HEK293 (cell line): ENCODE data around the gene SETD9.

Experiments used
- BCL11A ChIP-seq: fragments of 450-650 bp; formaldehyde crosslinking; IDR thresholded peaks from 2 replicates; pipeline ENCODE4 v1.5.1; 2016; ENCODE audit warnings: low read depth, missing biosample characterization, missing genetic modification characterization
- KLF10 ChIP-seq: fragments of 450-650 bp; IDR thresholded peaks from 2 replicates; pipeline ENCODE4 v1.5.1; 2018; ENCODE audit warnings: missing biosample characterization, mild to moderate bottlenecking, missing genetic modification characterization
- SALL2 ChIP-seq: fragments of 450-650 bp; formaldehyde crosslinking; IDR thresholded peaks from 2 replicates; pipeline ENCODE4 v1.5.0; 2017; ENCODE audit warnings: missing biosample characterization, mild to moderate bottlenecking, missing genetic modification characterization, borderline replicate concordance
- SP3 ChIP-seq: fragments of 450-650 bp; formaldehyde crosslinking; IDR thresholded peaks from 2 replicates; pipeline ENCODE4 v1.5.1; 2016; ENCODE audit warnings: missing biosample characterization, missing genetic modification characterization
- TCF7L2 ChIP-seq: IDR thresholded peaks from 2 replicates; pipeline ENCODE4 v1.6.1; 2011; ENCODE audit warnings: low read depth, mild to moderate bottlenecking, inconsistent platforms, low read length, moderate library complexity, borderline replicate concordance
- ZBTB17 ChIP-seq: fragments of 450-650 bp; formaldehyde crosslinking; IDR thresholded peaks from 2 replicates; pipeline ENCODE4 v1.5.1; 2016; ENCODE audit warnings: missing biosample characterization, missing genetic modification characterization
- ZNF10 ChIP-seq: fragments of 450-650 bp; formaldehyde crosslinking; IDR thresholded peaks from 2 replicates; pipeline ENCODE4 v1.5.1; 2017; ENCODE audit warnings: missing biosample characterization, missing genetic modification characterization
- ZNF211 ChIP-seq: fragments of 450-650 bp; formaldehyde crosslinking; IDR thresholded peaks from 2 replicates; pipeline ENCODE4 v1.5.1; 2016; ENCODE audit warnings: low read depth, missing biosample characterization, missing genetic modification characterization
- ZNF239 ChIP-seq: fragments of 450-650 bp; formaldehyde crosslinking; IDR thresholded peaks from 2 replicates; pipeline ENCODE4 v1.5.1; 2016; ENCODE audit warnings: missing biosample characterization, missing genetic modification characterization
- ZNF544 ChIP-seq: fragments of 450-650 bp; formaldehyde crosslinking; IDR thresholded peaks from 2 replicates; pipeline ENCODE4 v1.5.0; 2017; ENCODE audit warnings: missing biosample characterization, missing genetic modification characterization
- ZNF561 ChIP-seq: fragments of 450-650 bp; IDR thresholded peaks from 2 replicates; pipeline ENCODE4 v1.5.1; 2018; ENCODE audit warnings: missing biosample characterization, missing genetic modification characterization, borderline replicate concordance
- ZNF600 ChIP-seq: fragments of 450-650 bp; formaldehyde crosslinking; IDR thresholded peaks from 2 replicates; pipeline ENCODE4 v1.5.1; 2016; ENCODE audit warnings: missing biosample characterization, missing genetic modification characterization
- ZNF792 ChIP-seq: fragments of 450-650 bp; formaldehyde crosslinking; IDR thresholded peaks from 2 replicates; pipeline ENCODE4 v1.5.1; 2016; ENCODE audit warnings: missing biosample characterization, missing genetic modification characterization
- ZNF830 ChIP-seq: fragments of 450-650 bp; IDR thresholded peaks from 2 replicates; pipeline ENCODE4 v1.5.0; 2018; ENCODE audit warnings: missing biosample characterization, missing genetic modification characterization, low read depth, mild to moderate bottlenecking, moderate library complexity
- ZXDB ChIP-seq: fragments of 450-650 bp; formaldehyde crosslinking; IDR thresholded peaks from 2 replicates; pipeline ENCODE4 v1.5.1; 2016; ENCODE audit warnings: missing biosample characterization, missing genetic modification characterization
- TF ChIP-seq, protein P1 (sequence below): fragments of 450-650 bp; formaldehyde crosslinking; IDR thresholded peaks from 2 replicates; pipeline ENCODE4 v1.5.1; 2016; ENCODE audit warnings: missing biosample characterization, missing genetic modification characterization
- TF ChIP-seq, protein P2 (sequence below): fragments of 450-650 bp; formaldehyde crosslinking; IDR thresholded peaks from 2 replicates; pipeline ENCODE4 v1.5.1; 2016; ENCODE audit warnings: missing biosample characterization, missing genetic modification characterization
- TF ChIP-seq, protein P3 (sequence below): fragments of 450-650 bp; formaldehyde crosslinking; IDR thresholded peaks from 2 replicates; pipeline ENCODE4 v1.5.1; 2016; ENCODE audit warnings: missing biosample characterization, missing genetic modification characterization
- TF ChIP-seq, protein P4 (sequence below): fragments of 450-650 bp; formaldehyde crosslinking; IDR thresholded peaks from 2 replicates; pipeline ENCODE4 v1.5.1; 2017; ENCODE audit warnings: missing biosample characterization, missing genetic modification characterization
- TF ChIP-seq, protein P5 (sequence below): fragments of 450-650 bp; formaldehyde crosslinking; IDR thresholded peaks from 2 replicates; pipeline ENCODE4 v1.5.1; 2016; ENCODE audit warnings: missing biosample characterization, missing genetic modification characterization
- TF ChIP-seq, protein P6 (sequence below): fragments of 450-650 bp; formaldehyde crosslinking; optimal IDR thresholded peaks from 2 replicates; pipeline ENCODE3; 2016; ENCODE audit warnings: missing biosample characterization, mild to moderate bottlenecking, missing genetic modification characterization
- TF ChIP-seq, protein P7 (sequence below): fragments of 450-650 bp; formaldehyde crosslinking; conservative IDR thresholded peaks from 2 replicates; pipeline ENCODE4 v1.5.1; 2016; ENCODE audit warnings: low read depth, missing biosample characterization, missing genetic modification characterization

Gene SETD9

DNA sequence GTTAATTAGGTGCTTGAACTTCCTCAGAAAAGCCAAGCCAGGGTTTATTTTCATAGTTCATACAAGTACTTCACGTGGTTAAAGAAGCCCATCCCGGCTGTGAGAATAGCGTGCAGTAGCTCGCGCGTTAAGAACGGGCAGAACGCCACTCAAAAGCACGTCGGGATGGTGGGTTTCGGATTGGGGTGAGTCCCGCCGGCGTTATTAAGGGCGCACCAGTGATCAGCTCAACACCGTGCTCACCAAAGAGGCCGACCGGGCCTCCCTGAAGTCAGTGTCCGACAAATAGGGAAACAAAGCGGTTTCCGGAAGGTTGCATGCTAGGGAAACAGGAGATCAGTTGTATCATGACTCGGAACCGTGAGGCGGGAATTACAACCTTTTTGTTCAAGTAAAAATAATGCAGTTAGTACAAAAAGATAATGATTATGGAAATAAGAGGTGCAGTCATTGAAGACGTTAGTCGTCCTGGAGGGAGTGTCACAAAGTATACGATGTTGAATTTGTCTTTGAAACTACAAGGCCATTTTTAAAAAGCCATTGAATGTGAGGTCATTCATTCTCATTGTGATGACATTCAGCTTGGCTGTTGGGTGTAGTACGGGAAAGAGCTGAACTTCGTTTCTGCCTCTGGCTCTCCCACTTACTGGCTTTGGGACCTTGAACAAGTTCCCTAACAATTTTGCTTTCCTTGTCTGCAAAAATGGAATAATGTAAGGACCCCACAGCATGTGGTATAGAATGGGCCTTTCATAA lies 992 bp downstream of the SETD9 start (continued):
- no peak for TF ChIP-seq TCF7L2
- no peak for TF ChIP-seq ZNF10
- TF ChIP-seq ZNF600 (tag by site-specific recombination): peak; percentile 77
- TF ChIP-seq ZNF792 (tag by site-specific recombination): no peak
- TF ChIP-seq ZNF211: no peak
- 0 out of 2 replicates have a peak, but pooled peaks have one; percentile 45 for TF ChIP-seq ZBTB17 (tag by site-specific recombination)
- TF ChIP-seq ZNF544: no peak
- no peak for TF ChIP-seq BCL11A (tag by site-specific recombination)
- TF ChIP-seq, protein P1, sequence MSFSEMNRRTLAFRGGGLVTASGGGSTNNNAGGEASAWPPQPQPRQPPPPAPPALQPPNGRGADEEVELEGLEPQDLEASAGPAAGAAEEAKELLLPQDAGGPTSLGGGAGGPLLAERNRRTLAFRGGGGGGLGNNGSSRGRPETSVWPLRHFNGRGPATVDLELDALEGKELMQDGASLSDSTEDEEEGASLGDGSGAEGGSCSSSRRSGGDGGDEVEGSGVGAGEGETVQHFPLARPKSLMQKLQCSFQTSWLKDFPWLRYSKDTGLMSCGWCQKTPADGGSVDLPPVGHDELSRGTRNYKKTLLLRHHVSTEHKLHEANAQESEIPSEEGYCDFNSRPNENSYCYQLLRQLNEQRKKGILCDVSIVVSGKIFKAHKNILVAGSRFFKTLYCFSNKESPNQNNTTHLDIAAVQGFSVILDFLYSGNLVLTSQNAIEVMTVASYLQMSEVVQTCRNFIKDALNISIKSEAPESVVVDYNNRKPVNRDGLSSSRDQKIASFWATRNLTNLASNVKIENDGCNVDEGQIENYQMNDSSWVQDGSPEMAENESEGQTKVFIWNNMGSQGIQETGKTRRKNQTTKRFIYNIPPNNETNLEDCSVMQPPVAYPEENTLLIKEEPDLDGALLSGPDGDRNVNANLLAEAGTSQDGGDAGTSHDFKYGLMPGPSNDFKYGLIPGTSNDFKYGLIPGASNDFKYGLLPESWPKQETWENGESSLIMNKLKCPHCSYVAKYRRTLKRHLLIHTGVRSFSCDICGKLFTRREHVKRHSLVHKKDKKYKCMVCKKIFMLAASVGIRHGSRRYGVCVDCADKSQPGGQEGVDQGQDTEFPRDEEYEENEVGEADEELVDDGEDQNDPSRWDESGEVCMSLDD: no peak
- TF ChIP-seq, protein P2, sequence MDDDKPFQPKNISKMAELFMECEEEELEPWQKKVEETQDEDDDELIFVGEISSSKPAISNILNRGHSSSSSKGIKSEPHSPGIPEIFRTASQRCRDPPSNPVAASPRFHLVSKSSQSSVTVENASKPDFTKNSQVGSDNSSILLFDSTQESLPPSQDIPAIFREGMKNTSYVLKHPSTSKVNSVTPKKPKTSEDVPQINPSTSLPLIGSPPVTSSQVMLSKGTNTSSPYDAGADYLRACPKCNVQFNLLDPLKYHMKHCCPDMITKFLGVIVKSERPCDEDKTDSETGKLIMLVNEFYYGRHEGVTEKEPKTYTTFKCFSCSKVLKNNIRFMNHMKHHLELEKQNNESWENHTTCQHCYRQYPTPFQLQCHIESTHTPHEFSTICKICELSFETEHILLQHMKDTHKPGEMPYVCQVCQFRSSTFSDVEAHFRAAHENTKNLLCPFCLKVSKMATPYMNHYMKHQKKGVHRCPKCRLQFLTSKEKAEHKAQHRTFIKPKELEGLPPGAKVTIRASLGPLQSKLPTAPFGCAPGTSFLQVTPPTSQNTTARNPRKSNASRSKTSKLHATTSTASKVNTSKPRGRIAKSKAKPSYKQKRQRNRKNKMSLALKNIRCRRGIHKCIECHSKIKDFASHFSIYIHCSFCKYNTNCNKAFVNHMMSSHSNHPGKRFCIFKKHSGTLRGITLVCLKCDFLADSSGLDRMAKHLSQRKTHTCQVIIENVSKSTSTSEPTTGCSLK: no peak
- TF ChIP-seq ZNF561: peak; percentile 10; the same call in 1 of the 2 replicates
- peak; percentile 14 for TF ChIP-seq ZXDB (tag by site-specific recombination)
- no peak for TF ChIP-seq SALL2 (tag by site-specific recombination)
- TF ChIP-seq ZNF239: no peak
- TF ChIP-seq, protein P3, sequence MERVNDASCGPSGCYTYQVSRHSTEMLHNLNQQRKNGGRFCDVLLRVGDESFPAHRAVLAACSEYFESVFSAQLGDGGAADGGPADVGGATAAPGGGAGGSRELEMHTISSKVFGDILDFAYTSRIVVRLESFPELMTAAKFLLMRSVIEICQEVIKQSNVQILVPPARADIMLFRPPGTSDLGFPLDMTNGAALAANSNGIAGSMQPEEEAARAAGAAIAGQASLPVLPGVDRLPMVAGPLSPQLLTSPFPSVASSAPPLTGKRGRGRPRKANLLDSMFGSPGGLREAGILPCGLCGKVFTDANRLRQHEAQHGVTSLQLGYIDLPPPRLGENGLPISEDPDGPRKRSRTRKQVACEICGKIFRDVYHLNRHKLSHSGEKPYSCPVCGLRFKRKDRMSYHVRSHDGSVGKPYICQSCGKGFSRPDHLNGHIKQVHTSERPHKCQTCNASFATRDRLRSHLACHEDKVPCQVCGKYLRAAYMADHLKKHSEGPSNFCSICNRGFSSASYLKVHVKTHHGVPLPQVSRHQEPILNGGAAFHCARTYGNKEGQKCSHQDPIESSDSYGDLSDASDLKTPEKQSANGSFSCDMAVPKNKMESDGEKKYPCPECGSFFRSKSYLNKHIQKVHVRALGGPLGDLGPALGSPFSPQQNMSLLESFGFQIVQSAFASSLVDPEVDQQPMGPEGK (tag by site-specific recombination): no peak
- TF ChIP-seq, protein P4, sequence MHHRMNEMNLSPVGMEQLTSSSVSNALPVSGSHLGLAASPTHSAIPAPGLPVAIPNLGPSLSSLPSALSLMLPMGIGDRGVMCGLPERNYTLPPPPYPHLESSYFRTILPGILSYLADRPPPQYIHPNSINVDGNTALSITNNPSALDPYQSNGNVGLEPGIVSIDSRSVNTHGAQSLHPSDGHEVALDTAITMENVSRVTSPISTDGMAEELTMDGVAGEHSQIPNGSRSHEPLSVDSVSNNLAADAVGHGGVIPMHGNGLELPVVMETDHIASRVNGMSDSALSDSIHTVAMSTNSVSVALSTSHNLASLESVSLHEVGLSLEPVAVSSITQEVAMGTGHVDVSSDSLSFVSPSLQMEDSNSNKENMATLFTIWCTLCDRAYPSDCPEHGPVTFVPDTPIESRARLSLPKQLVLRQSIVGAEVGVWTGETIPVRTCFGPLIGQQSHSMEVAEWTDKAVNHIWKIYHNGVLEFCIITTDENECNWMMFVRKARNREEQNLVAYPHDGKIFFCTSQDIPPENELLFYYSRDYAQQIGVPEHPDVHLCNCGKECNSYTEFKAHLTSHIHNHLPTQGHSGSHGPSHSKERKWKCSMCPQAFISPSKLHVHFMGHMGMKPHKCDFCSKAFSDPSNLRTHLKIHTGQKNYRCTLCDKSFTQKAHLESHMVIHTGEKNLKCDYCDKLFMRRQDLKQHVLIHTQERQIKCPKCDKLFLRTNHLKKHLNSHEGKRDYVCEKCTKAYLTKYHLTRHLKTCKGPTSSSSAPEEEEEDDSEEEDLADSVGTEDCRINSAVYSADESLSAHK (tag by site-specific recombination): no peak
- TF ChIP-seq KLF10 (tag by site-specific recombination): peak; percentile 4
- TF ChIP-seq, protein P5, sequence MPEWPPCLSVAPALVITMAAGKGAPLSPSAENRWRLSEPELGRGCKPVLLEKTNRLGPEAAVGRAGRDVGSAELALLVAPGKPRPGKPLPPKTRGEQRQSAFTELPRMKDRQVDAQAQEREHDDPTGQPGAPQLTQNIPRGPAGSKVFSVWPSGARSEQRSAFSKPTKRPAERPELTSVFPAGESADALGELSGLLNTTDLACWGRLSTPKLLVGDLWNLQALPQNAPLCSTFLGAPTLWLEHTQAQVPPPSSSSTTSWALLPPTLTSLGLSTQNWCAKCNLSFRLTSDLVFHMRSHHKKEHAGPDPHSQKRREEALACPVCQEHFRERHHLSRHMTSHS (tag by site-specific recombination): no peak
- no peak for TF ChIP-seq ZNF830
- TF ChIP-seq, protein P6, sequence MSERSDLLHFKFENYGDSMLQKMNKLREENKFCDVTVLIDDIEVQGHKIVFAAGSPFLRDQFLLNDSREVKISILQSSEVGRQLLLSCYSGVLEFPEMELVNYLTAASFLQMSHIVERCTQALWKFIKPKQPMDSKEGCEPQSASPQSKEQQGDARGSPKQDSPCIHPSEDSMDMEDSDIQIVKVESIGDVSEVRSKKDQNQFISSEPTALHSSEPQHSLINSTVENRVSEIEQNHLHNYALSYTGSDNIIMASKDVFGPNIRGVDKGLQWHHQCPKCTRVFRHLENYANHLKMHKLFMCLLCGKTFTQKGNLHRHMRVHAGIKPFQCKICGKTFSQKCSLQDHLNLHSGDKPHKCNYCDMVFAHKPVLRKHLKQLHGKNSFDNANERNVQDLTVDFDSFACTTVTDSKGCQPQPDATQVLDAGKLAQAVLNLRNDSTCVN (tag by site-specific recombination): no peak
- TF ChIP-seq SP3 (tag by site-specific recombination): no peak
- TF ChIP-seq, protein P7, sequence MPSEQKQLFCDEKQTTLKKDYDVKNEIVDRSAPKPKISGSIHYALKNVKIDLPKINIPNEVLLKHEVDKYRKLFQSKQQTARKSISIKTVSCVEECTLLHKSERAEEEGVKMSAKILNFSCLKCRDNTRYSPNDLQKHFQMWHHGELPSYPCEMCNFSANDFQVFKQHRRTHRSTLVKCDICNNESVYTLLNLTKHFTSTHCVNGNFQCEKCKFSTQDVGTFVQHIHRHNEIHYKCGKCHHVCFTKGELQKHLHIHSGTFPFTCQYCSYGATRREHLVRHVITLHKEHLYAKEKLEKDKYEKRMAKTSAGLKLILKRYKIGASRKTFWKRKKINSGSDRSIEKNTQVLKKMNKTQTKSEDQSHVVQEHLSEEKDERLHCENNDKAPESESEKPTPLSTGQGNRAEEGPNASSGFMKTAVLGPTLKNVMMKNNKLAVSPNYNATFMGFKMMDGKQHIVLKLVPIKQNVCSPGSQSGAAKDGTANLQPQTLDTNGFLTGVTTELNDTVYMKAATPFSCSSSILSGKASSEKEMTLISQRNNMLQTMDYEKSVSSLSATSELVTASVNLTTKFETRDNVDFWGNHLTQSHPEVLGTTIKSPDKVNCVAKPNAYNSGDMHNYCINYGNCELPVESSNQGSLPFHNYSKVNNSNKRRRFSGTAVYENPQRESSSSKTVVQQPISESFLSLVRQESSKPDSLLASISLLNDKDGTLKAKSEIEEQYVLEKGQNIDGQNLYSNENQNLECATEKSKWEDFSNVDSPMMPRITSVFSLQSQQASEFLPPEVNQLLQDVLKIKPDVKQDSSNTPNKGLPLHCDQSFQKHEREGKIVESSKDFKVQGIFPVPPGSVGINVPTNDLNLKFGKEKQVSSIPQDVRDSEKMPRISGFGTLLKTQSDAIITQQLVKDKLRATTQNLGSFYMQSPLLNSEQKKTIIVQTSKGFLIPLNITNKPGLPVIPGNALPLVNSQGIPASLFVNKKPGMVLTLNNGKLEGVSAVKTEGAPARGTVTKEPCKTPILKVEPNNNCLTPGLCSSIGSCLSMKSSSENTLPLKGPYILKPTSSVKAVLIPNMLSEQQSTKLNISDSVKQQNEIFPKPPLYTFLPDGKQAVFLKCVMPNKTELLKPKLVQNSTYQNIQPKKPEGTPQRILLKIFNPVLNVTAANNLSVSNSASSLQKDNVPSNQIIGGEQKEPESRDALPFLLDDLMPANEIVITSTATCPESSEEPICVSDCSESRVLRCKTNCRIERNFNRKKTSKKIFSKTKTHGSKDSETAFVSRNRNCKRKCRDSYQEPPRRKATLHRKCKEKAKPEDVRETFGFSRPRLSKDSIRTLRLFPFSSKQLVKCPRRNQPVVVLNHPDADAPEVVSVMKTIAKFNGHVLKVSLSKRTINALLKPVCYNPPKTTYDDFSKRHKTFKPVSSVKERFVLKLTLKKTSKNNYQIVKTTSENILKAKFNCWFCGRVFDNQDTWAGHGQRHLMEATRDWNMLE (tag by site-specific recombination): no peak
